Stimulated activated CD4-positive, alpha-beta T cell treated with anti-CD3 and anti-CD28 coated beads, Interleukin-2, amount 100 ng/mL, for 4 hours (primary cell): ENCODE measurements around the gene STX8.

Experiments used
- DNase-seq: peaks from one replicate; pipeline ENCODE4 v3.0.0-alpha.2; 2020; ENCODE audit warnings: low read depth

STX8 gene

GRCh38 chr17:9206410-9206703, 369.3 kb downstream of the STX8 start:
- no peak for DNase-seq

- no peak for DNase-seq
Measured at GRCh38 chr17:9205520-9206409, 369.9 kb downstream of the STX8 start.

DNA sequence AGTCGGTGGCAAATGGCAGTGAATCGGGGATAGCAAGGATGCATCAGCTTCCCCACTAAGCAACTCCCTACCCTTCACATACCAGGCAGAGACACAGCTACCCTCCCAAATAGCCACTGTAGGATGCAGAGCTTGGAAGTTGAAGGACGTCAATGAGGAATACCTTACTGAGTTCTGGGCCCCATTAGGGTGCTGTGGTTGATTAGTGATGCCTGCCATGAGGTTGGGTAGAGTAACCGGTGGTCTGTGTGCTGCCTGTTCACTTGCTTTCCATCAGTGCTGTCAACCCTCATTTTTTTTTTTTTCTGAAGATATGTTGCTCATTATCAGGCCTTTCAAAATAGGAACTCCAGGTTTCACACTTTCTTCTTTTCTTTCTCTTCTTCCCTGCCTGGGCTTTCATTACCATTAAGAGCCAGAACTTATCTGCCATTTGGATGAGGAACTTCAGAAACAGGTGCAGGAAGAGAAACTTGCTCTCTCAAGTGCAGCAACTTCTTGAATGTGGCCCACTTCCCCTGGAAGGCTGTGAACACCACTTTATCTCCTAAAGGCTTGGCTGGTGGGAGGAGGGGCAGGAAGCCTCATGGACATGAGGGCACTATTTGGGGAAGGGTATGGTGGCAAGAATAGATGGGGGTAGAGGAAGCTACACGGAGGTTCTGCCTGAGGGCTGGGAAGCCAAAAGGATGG, 370.8 kb downstream of the STX8 start:
- no peak for DNase-seq

DNA sequence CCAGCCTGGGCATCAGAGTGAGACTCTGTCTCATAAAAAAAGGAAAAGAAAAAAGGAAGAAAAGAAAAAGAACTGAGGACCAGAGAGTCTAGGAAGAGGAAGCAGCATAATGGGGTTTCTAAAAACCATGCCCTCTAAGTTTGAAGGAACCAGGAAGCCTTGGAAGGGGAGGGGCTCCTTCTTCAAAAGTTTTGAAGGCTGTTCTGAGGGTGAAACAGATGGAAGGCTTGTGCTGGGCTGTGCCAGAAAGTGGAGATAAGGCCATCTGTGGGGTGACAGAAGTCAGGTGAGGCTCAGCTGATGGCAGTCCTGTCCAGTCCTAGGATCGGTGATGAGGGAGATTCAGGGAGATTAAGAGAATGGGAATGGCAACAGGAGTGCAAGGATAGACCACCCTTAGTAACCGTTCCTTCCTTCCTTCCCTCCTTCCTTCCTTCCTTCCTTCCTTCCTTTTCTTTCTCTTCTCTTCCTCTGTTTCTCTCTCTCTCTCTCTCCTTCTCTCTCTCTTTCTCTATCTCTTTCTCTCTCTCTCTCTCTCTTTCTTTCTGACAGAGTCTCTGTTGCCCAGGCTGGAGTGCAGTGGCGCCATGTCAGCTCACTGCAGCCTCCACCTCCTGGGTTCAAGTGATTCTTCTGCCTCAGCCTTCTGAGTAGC, 371.7 kb downstream of the STX8 start:
- no peak for DNase-seq

DNA sequence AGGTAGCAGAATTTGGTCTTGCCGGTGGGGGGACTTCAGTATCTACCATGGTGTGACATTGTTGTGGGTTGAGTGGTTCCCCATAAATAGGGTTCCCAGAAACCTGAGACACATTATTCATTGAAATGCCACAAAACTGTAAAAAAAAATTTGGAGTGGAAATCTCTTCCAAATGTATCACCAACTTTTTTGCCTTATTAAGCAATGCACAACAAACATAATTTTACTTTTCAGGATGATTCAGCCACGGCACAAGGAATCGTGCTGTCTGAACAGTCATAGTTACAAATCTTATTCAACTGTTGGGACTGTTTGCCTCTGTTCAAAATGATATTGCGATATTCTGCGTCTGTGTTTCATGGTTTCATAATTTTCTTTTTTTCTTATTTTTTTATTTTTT, 373.1 kb downstream of the STX8 start:
- DNase-seq = no peak

GRCh38 chr17:9200699-9201359, 374.8 kb downstream of the STX8 start:
- no peak for DNase-seq
